Prostate gland (tissue), 2 donors: ENCODE data around the gene PKP4. TPM values are rescaled to one million over a fixed set of nuclear protein-coding genes. Genes with fewer than 3 reads are reported as not detected.

Experiments
- DNase-seq: peaks from one replicate; pipeline ENCODE4 v3.0.0-alpha.2; 2019; ENCODE audit warnings: low spot score
- H3K27ac ChIP-seq, 2 donors: fragments of 200-600 bp; sonication (generic); 2 replicates each; pipeline ENCODE4 v1.5.1; 2017 to 2019
- H3K27me3 ChIP-seq: fragments of 200-600 bp; sonication (generic); replicated peaks from 2 replicates; pipeline ENCODE4 v1.5.1; 2019; ENCODE audit not compliant: insufficient read depth
- H3K36me3 ChIP-seq, 2 donors: fragments of 200-600 bp; sonication (generic); 1 replicate in 1 of 2; 2 replicates in 1 of 2; pipeline versions ENCODE4 v1.5.1 to v1.8.1; 2017 to 2019
- H3K4me1 ChIP-seq: fragments of 200-600 bp; sonication (generic); replicated peaks from 2 replicates; pipeline ENCODE4 v1.5.1; 2019
- H3K4me3 ChIP-seq, 2 donors: fragments of 200-600 bp; sonication (generic); 2 replicates each; pipeline ENCODE4 v1.5.1; 2017 to 2019
- H3K9me3 ChIP-seq: fragments of 200-600 bp; sonication (generic); 2 replicates; pipeline ENCODE4 v1.5.1; 2017
- POLR2A ChIP-seq: fragments of 450-650 bp; IDR thresholded peaks from one replicate; pipeline ENCODE4 v1.6.1; 2016; ENCODE audit warnings: antibody characterized with exemption, mild to moderate bottlenecking
- POLR2AphosphoS5 ChIP-seq: sonication (generic); formaldehyde crosslinking; IDR thresholded peaks from one replicate; pipeline ENCODE4 v1.6.1; 2017; ENCODE audit warnings: antibody characterized with exemption
- WGBS: methylation state at CpG from one replicate; pipeline ENCODE4 v1.1.5; 2018; 5-methylcytosine and 5-hydroxymethylcytosine counted together
- intact Hi-C: fragments of 100-400 bp; cut with DNase I; formaldehyde crosslinking; loops from one replicate; pipeline ENCODE4 v1.14.2; 2022
- total RNA-seq, 2 donors: library from RNA; depleted of rRNA; stranded (reverse); fragments of >200 nt; gene quantifications; one replicate each; pipeline ENCODE4 v1.1.0, GENCODE V29; 2016
- TF ChIP-seq, protein P1 (sequence below), 4 experiments: fragments of 200-600 bp in 2 of 4; fragments of 450-650 bp in 2 of 4; sonication (generic) in 2 of 4; IDR thresholded peaks; 1 replicate in 3 of 4; 2 replicates in 1 of 4; pipeline ENCODE4 v1.5.1; 2016 to 2019; ENCODE audit warnings: antibody characterized with exemption in 4 of 4, mild to moderate bottlenecking in 2 of 4, moderate library complexity in 2 of 4

Gene PKP4
- total RNA-seq, 2 donors from 2014 or later = 49.0 to 57.9 TPM

GRCh38 chr2:158647436-158648231, 190.9 kb downstream of the PKP4 start:
- H3K9me3 ChIP-seq = no peaks in the 10 kb centered on the region
- DNase-seq = no peak
- TF ChIP-seq, protein P1, sequence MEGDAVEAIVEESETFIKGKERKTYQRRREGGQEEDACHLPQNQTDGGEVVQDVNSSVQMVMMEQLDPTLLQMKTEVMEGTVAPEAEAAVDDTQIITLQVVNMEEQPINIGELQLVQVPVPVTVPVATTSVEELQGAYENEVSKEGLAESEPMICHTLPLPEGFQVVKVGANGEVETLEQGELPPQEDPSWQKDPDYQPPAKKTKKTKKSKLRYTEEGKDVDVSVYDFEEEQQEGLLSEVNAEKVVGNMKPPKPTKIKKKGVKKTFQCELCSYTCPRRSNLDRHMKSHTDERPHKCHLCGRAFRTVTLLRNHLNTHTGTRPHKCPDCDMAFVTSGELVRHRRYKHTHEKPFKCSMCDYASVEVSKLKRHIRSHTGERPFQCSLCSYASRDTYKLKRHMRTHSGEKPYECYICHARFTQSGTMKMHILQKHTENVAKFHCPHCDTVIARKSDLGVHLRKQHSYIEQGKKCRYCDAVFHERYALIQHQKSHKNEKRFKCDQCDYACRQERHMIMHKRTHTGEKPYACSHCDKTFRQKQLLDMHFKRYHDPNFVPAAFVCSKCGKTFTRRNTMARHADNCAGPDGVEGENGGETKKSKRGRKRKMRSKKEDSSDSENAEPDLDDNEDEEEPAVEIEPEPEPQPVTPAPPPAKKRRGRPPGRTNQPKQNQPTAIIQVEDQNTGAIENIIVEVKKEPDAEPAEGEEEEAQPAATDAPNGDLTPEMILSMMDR (IDR thresholded peaks at IDR 0.05) = no peak
- TF ChIP-seq POLR2A = no peak
- no peak for TF ChIP-seq POLR2AphosphoS5
- no peaks in the 10 kb centered on the region for H3K36me3 ChIP-seq
- intact Hi-C loops = no loop called here
- WGBS = 97% methylated on average over 2 of the region's 2 CpGs
- H3K27me3 ChIP-seq = no peaks in the 10 kb centered on the region
- no peaks in the 10 kb centered on the region for H3K4me1 ChIP-seq
- no peak overlapping the region for H3K4me3 ChIP-seq
- no peak overlapping the region for H3K27ac ChIP-seq

- DNase-seq = no peak
- TF ChIP-seq, protein P1 (IDR thresholded peaks at IDR 0.05) = no peak
- TF ChIP-seq POLR2AphosphoS5 (no peak), POLR2A (no peak)
These were observed 193.1 kb downstream of the PKP4 start for GRCh38 chr2:158649846-158650245.

DNA sequence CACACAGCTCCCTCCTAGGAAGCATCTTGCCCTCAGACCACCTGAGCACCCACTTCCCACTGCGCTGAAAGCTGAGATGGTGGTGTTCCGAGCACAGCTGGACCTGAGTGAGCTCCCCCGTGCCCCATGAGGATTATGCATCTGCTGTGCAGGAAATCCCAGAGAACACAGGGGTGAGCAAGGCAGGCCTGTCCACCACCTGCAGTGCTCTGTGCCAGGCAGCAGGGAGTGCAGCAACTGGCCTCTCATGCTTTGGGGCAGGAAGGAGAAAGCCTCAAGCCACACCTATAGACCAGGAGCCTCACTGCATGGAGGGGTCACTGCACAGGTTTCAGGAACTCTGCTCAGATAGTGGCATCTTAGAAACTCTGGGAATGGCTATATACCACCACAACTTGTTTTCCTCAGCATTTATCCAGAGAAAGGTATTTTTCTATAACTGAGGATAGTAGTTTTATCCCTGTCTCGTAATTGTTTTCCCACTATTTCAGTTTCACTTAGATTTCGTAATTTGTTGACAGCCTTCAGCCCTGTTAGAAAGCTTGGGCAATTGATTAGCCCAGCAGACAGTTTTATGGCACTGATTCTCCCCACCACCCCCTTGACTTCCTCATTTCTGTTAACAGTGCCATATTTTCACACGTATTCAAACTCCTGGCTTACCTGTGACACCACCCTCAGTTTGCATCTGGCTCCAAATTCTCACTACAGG, 194.1 kb downstream of the PKP4 start:
- TF ChIP-seq, protein P1 (IDR thresholded peaks at IDR 0.05) = peak in 1 of 4 experiments; percentile 4
- TF ChIP-seq POLR2AphosphoS5 (no peak), POLR2A (no peak)
- Histone ChIP-seq H3K27me3 (no peaks in the 10 kb centered on the region), H3K36me3 (no peaks in the 10 kb centered on the region), H3K4me1 (no peaks in the 10 kb centered on the region), H3K27ac (no peak overlapping the region), H3K4me3 (no peak overlapping the region), H3K9me3 (no peaks in the 10 kb centered on the region)
- intact Hi-C loops = no loop called here
- 81% methylated on average over 6 of the region's 6 CpGs for WGBS
- no peak for DNase-seq

More at GRCh38 chr2:158649846-158650245, 193.1 kb downstream of the PKP4 start:
- intact Hi-C loops = no loop called here
- Histone ChIP-seq H3K27me3 (no peaks in the 10 kb centered on the region), H3K4me1 (no peaks in the 10 kb centered on the region), H3K36me3 (no peaks in the 10 kb centered on the region), H3K27ac (no peak overlapping the region), H3K4me3 (no peak overlapping the region), H3K9me3 (no peaks in the 10 kb centered on the region)
- WGBS = 29% methylated on average over 2 of the region's 2 CpGs

GRCh38 chr2:158651358-158652057, 194.8 kb downstream of the PKP4 start:
- no peak overlapping the region for H3K4me3 ChIP-seq
- WGBS = 82% methylated on average over 6 of the region's 6 CpGs
- no peaks in the 10 kb centered on the region for H3K4me1 ChIP-seq
- no peak for DNase-seq
- H3K27ac ChIP-seq = no peak overlapping the region
- H3K27me3 ChIP-seq = no peaks in the 10 kb centered on the region
- H3K9me3 ChIP-seq = no peaks in the 10 kb centered on the region
- intact Hi-C loops = no loop called here
- no peaks in the 10 kb centered on the region for H3K36me3 ChIP-seq
- TF ChIP-seq, protein P1 (IDR thresholded peaks at IDR 0.05) = no peak
- TF ChIP-seq POLR2A = no peak
- no peak for TF ChIP-seq POLR2AphosphoS5
